GM21737 (cell line): ENCODE measurements around the gene TMEM54.

Experiments
- ATAC-seq: cut with Tn5 transposase; IDR thresholded peaks from one replicate; pipeline ENCODE4 v1.9.1; 2021; ENCODE audit warnings: mild to moderate bottlenecking, moderate library complexity; ENCODE audit not compliant: unreplicated experiment

Gene TMEM54

DNA sequence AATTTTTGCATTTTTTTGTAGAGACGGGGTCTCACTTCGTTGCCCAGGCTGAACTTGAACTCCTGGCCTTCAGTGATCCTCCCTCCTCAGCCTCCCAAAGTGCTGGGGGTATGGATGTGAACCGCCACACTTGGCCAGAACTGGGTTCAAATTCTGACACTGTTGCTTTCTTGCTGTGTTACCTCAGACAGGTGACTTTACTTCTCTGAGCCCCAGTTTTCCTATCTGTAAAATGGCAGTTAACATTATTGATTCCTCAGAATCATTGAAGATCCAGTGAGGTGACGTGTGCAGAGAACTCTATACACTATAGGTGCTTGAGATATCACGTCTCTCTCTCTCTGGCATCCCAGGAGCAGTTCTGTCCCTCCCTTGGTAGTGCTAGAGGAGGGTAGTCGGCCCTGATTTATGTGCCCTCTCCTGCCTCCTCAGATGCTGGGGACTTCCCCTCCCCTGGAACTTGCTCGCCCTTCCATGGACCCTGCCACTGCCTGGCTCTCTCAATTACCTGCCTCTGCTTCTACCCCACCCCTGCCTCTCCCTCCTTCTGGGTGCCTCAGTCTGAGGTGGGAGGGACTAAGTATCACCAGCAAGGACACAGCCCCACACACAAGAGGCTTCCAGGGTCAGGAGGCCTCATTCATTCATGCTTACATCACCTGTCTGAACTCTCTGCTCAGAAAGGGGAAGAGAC, 17.7 kb downstream of the TMEM54 start:
- ATAC-seq, result no peak

DNA sequence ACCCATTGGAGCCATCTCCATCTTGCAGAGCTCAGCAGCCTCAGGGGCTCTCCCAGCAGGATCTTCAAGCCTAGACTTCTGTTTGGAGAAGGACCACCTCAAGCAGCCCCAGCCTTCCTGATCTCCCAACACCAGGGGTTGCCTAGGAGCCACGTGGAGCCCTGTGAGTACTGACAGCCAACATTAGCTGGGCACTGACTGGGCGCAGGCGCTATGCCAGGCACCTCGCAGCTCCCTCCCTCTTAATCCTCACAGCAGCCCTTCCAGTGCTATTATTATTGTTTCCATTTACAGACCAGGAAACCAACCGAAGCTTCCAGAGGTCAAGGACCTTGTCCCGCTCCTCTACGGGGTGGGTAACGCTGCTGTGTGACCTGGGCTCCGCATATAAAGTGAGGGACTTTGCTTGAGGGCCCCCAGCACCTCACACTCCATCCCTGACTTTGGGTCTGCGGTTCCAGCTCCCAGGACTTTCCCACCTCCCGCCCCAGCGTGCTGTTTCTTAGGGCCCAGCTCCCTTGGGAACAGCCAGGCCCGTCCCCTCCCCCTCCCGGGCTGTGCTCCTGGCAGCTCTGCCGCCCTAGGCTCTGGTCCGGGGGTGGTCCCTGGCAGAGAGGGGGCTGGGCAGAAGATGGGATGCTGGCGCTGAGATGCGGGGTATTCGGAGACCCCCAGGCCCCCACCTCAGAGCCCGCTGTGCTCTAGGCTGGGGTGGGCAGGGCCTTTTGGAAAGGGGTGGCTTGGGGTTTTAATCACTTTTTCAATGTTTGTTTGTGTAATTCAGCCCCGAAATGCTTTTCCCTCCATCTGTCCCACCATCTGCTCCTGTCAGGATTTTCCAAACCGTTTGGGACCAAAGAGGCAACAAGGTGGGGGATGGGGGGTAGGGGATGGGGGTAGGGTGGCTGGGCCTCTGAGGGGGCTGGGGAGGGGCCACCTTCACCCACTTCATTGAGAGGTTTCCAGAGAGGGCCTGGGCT, 19.0 kb downstream of the TMEM54 start:
- no peak for ATAC-seq

DNA sequence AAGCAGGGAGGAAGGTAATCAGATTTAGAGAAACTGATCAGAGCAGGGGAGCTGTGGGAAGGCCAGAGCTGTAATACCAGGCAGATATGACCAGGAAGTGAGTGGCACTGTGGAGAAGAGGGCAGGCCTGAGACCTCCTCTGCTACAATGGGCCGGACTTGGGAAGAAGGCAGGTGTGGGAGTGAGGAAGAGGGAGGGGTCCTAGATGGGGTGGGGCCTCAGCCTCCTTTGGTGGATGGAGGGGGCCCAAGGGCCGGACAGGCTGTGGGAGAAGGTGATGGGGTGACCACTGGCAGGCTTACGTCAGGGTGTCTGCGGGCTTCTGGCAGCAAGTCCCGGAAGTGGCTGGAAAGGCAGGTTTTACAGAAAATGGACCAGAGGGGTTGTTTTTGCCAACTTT, 19.9 kb downstream of the TMEM54 start:
- ATAC-seq, result no peak

DNA sequence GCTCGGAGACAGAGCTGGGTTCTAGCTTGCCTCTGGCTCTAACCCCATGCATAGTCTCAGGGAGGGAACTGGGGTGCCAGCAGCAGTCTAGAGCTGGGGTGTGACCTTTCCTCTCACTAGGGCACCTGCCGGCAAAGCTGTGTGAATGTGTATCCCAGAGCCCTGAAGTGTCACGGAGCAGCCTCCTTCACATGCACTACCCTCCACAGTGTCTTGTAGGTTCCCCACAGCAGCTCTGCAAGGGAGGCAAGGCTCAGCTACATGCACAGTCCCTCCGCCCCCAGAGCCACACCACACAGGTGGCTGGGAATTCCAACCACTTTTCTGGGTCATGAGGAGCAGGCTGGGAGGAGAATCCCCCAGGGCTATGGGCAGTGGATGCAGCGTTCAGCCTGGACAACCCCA, 22.6 kb downstream of the TMEM54 start:
- no peak for ATAC-seq

DNA sequence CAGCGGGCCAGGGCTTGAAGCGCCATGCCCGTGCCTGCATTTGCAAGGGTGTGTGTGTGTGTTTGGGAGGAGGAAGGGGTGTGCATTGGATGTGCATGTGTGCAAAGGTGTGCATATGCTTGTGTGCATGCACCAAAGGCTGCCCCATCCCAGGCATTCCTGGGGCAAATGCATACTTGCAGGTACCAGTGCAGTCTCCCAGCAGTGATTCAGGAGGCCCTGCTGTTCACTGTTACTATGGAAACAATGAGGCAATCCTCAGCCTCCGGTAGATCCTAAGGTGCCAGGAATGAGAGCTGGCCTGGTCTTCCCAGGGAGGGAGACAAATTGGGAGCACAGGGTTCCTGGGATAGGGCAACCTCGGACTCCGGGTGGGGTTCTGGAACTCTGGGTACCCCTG, 23.0 kb downstream of the TMEM54 start:
- ATAC-seq, result no peak

DNA sequence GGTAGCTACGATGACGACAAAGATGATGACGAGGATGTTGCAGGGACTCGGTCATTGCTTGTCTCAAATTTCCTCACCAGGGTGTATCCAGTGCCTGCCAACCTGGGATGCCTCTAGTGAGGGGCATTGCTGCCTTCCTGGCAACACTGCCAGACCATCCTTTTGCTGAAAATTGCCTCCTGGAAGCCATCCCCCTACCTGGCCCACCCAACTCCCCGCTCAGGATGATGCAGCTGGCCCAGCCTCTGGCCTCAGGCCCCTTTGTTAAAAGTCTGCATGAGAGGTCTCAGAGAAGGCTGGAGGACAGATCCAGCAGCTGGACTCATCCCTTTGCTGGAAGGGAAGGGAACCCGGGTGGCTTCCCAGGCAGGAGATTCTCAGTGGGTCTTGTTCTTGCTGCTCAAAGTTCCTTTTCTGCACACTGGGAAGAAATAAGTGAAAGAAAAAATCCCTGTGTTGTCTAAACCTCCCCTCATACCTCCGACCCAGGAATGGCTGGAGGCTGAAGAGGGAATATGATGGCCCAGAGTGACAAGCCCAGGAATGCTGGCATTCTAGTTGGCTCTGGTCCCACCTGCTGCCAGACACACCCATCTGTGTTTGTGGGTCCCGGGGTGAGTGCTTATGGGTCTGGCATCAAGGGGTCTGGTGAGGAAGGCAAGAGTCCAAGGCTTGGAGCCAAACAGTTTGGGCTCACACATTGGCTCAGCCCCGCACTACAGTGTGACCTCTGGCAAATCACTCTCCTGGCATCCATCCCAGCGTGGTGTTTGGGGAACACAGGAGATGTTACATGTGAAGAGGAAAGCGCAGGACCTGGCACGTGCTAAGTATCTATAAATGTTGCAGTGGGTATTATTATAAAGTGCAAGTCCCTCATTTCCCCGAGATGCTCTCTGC, 23.7 kb downstream of the TMEM54 start:
- no peak for ATAC-seq

DNA sequence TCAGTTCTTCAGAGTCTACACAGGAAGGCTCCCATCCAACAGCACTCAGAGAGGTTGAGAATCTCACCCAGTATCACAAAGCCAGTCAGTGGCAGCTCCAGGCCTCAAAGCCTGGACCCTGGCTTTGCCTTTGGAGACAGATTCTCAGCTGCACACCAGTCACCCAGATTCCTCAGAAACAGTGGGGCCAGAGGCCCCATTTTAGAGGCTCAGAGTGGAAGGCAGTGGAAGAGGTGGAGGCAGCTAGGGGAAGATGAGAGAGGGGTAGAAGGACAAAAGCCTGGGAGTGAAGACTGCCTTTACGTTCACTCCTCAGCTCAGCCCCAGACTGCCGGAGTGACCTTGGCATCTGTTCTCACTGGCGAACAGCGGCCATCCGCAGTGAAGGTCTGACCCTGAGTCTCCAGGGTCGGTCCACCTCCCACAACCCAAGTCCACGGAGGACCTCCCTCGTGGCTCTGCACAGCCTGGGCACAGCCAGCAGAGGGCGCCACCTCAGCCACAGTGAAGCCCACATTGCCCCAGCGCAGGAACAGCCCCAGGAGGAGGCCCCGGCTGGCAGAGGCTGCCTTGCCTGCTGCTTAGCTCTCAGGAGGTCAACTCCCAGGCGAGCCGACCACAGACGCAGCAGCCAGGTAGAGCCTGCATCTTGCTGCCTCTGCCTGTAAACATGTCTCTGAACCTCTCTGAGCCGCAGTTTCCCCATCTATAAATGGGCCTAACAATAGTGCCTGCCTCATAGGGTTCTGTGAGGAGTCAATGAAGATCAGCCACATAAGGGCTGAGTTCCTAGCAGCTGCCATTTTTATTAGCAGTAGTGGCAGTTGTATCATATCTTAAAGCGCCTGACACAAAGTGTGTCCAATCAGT, 24.6 kb downstream of the TMEM54 start:
- no peak for ATAC-seq

DNA sequence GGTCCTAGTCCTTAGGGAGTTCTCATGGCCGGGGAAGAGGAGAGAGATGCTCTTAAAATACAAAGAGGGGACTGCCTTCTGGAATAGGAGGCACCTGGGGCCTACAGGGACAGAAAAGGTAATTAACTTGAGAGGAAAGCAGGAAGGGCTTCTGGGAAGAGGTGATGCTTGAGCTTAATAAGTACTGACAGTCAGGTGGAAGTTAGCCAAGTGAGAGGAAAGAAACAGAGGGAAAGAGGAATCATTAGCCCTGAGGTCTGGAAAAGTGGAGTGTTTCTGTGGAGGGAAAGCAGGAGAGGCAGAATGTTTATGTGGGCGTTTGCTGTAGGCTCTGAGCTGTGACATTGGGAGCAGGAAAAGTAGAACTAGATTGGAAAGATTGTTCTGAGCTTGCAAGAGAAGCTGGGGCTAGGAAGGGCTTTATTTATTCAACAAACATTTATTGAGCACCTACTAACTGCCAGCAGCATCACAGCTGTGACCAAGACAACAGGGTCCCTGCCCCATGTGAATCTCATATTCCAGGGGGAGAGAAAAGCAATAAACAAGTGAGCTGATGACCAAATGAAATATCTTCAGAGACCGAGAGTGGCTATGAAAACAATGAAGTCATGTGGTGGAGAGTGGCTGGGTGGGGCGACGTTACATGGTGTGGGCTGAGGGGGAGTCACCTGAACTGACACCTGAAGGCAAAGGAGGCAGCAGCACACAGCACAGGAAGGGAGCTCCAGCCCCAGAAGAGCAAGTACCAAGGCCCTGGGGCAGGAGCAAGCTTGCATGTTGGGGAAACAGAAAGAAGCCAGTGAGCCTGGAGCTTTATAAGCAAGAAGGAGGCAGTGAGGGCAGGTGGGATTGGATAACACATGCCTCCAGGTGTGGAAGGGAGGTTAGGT, 26.1 kb downstream of the TMEM54 start:
- no peak for ATAC-seq

DNA sequence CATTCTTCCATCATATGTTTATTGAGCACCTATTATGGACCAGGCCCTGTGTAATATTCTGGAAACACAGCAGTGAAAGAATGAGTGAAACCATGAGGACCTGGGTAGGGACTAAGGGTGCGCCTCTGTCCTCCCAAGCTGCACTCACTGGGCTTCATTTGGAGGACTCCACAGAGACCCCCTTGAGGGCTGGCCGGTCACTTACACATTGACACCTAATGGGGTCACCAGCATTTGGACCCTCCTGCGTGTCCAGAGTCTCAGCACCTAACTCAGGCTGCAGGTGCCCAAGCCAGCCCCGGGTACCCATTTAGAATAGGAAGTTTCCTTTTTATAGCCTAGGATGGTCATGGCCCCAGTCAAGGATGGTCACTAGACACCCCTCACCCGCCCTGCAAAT, 27.7 kb downstream of the TMEM54 start:
- no peak for ATAC-seq

DNA sequence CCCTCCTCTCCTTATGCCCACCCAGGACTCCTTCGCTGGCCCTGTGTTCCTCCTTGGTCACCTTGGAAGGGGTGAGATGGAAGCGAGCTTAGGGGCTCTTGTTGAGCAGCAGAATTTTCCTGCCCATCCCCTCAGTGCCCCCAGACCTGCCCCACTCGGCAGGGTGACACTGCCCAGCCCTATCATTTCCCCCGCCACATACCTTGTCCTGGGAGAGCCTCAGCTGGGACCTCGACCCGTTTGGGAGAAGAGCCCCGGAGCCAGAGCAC, 29.1 kb downstream of the TMEM54 start:
- ATAC-seq, result no peak

DNA sequence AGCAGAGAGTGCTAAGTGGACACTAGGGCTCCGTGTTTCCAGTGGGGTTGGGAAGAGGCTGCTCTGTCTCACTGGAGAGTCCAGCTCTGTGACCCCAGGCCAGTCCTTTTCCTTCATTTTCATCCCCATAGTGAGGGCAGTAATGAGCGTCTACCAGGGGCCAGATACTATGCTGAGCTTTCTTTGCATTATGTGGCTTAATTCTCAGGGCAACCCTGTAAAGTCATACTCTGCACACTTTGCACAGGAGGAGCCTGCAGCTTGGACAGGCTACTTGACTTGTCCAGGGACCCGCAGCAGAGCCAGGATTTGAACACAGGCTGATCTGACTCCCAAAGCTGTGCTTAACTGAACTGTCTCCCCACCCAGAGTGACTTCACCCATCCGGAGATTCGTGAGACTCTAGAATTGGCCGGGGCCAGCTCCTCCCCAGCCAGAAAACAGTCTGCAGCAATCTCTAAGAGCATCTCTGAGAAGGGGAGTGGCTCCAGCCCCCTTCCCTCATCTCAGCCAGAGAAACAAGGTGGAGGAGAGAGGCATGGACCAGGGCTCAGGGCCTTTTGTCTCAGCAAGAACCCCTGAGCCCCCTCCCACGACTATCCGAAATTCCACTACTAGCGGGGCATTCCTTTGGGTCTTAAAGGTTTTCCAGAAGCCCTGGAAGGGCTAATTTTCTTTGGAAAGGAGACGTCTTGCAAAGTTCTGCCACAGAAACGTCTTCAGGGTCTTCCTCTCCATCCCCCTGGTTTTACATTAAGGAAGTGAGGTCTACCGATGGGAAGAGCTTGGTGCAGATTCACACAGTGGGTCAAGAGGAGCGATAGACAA, 29.6 kb downstream of the TMEM54 start:
- ATAC-seq, result no peak

DNA sequence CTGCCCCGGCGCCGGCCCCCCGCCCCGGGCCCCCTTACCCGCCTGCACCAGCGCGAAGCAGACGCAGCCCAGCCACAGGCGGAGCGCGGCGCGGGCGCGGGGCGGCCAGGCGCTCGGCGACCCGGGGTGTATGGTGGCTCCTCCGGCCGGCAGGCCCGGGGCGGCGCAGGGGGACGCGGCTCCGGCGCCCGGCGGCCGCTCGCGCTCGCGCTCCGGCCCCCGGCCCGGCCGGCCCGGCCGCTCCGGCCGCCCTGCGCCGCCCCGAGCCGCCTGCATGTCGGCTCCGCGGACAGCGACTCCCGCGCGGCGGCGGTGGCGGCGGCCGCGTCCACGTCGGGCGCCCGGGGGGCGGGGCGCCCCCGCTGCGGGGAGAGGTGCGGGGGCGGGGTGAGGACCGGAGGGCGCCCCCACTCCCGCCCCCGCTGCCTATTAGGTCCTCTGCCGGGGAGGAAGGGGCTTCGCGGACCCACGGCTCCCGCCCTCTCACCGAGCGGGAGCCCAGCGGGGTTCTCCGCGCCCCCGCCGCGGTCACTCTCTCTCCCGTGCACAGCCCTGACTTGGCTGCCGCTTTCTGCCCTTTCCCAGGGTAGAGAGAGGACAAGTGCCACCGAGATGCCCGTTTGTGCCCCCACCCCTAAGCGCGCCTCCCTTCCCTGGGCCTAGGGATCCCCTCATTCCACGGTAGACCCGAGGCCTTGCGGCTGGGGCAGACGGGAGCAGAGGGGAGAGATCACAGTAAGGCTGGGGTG, 30.4 kb downstream of the TMEM54 start, which contains the start of gene FNDC5:
FNDC5 (minus strand) TSS at position 298 of the 749 bp plus-strand sequence.
- ATAC-seq, result no peak

DNA sequence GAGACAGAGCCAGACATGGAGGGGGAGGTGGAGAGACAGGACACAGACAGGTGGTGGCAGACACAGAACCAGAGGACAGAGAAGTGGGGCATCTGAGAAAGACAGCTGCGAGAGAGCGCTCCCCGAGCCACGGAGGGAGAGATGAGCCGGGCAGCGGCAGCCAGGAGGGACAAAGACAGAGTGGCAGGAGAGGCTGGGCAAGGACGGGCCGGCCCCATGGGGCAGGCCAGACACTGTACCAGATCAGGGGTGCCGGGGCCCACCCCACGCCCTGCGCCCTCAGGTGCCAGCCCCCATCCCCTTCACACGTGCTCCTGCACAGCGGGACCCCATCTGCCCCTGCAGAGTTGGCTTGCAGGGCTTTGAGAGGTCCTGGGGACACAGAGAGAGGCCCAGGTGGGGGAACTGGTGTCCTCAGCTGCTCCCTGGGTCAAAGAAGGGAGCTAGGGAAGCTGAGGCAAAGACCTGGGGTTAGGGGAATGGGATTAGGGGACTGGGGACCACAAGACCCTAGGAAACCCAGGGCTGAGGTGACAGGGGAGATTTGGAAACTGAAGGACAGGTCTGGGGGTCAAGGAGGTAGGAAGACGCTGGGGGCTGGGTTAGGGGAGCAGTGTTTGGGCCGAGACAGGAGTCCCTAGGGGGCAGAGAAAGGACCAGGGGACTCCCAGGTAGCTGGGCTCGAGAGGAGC, 31.1 kb downstream of the TMEM54 start:
- ATAC-seq, result no peak

DNA sequence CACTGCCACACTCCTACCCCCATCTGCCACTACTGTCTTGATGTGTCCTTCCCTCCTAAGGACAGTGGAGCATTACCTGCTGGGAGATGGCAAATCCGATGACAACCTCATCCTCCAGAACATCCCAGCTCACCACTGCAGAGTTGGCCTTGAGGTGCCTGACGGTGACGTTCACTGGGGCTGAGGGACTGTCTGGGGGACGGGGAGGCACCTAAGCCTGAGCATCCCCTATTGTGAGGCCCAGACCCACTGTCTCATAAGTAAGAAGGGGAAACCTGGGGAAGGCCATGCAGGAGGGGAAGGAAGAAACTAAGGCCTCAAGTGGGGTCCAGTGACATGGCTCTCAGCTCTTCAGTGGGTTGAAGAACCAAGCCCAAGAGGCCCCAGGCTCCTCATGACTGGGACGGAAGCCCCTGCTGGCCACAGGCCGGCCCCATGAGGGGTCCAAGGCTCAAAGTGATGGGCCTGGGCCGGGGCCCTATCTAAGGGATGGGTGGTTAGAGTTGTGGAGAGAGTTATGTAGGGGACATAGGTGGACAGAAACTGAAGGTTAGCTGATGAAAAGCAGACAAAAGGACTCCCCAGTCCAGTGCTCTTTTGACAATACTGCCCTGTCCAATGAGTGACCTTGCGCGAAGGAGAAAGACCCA, 32.3 kb downstream of the TMEM54 start:
- no peak for ATAC-seq

DNA sequence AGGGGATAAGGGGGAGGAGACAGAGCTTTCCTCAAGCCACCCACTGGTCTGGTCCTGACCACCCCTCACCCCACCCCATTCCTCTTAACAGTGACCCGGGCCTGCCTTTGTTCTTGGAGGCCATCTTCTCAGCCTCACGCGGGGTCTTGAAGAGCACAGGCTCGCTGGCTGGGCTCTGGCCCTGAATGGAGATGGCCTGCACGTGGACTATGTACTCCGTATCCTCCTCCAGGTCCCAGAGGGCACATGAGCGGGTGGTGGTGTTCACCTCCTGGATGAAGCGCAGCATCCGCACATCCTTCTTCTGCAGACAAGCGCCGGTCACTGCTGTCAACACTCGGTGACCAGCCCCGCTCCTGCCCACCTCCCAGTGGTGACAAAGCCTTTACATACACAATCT, 33.1 kb downstream of the TMEM54 start:
- ATAC-seq, result no peak

DNA sequence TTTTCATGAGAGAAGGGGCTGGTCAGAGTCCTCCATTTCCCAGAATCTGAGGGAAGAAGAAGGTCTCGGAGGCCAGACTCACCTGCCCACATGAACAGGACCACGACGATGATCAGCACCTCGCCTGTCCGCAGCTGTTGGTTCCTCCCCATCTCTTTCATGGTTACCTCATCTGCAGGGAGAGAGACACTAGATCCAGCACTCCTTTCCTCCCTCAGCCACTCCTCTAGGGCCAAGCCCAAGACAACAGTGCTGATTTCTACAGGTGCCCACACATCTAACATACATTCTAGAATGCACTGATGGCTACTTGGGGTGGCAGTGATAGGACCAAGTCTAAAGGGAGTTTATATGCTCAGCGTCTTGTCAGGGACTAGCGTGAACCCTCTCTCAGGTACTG, 33.5 kb downstream of the TMEM54 start:
- no peak for ATAC-seq

DNA sequence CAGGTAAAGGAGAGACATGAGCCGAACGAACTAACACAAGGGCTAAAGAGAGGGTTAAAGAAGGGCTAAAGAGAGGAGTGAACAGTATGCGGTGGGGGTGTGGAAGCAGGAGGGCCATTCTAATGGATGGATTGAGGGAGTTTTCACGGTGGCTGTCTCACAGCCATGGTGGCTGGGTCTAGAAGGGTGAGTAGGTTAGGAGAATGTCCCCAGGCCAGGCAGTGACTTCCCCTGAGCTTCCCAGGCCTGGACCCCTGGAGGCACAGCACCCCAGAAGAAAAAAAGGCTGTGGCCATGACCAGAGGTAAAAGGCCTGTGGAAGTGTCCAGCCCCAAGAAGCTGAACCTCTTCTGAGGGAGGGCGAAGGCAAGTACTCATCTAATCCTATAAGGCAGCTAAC, 34.0 kb downstream of the TMEM54 start:
- ATAC-seq, result no peak
